RCC 7860 (cell line): ENCODE results near the gene ST3GAL3.

Experiments
- DNase-seq: peaks from one replicate; pipeline ENCODE4 v3.0.0-alpha.2; 2015; ENCODE audit warnings: low spot score
- FAIRE-seq: peaks from 2 replicates; lab custom pipeline; 2012; peaks lifted over from hg19 to GRCh38; lab: Jason Lieb, UNC

ST3GAL3 gene

GRCh38 chr1:43902058-43902831 is 194.9 kb downstream of the ST3GAL3 start:
- no peak for DNase-seq
- no peak for FAIRE-seq

DNA sequence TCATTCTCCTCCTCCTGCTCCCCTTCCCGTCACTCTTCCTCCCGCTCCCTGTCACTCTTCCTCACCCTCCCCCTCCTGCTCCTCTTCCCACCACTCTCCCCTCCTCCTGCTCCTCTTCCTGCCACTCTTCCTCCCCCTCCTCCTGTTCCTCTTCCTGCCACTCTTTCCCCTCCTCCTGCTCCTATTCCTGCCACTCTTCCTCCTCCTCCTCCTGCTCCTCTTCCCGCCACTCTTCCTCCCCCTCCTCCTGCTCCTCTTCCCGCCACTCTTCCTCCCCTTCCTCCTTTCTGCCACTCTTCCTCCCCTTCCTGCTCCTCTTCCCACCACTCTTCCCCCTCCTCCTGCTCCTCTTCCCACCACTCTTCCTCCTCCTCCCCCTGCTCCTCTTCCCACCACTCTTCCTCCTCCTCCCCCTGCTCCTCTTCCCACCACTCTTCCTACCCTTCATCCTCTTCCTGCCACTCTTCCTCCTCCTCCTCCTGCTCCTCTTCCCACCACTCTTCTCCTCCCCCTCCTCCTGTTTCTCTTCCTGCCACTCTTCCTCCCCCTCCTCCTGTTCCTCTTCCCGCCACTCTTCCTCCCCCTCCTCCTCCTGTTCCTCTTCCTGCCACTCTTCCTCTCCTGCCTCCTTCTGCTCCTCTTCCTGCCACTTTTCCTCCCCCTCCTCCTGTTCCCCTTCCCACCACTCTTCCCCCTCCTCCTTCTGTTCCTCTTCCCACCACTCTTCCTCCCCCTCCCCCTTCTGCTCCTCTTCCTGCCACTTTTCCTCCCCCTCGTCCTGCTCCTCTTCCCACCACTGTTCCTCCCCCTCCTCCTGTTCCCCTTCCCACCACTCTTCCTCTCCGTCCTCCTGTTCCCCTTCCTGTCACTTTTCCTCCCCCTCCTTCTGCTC is 197.6 kb downstream of the ST3GAL3 start:
- FAIRE-seq (no peak), DNase-seq (no peak)

DNA sequence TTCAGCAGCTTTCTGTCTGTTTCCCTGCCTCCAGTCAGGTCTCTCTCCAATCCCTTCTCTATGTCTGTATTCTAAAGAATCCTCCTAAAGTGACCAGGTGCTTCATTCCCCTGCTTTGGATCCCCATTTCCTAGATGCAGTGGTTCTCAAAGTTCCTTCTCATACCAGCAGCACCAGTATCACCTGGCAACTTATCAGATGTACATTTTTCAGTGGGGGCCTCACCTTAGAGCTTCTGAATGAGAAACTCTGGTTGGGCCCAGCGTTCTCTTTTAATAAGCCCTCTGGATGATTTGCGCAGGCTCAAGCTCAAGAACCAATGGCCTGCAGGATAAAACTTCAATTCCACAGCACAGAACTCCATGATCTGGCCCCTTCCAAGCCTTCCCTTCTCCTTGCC is 200.9 kb downstream of the ST3GAL3 start:
- FAIRE-seq (no peak), DNase-seq (no peak)

GRCh38 chr1:43908858-43909257 is 201.5 kb downstream of the ST3GAL3 start:
- FAIRE-seq: no peak

GRCh38 chr1:43910343-43910742 is 203.0 kb downstream of the ST3GAL3 start:
- no peak for DNase-seq
- no peak for FAIRE-seq

More at GRCh38 chr1:43908858-43909257, 201.5 kb downstream of the ST3GAL3 start:
- DNase-seq: peak; percentile 13

DNA sequence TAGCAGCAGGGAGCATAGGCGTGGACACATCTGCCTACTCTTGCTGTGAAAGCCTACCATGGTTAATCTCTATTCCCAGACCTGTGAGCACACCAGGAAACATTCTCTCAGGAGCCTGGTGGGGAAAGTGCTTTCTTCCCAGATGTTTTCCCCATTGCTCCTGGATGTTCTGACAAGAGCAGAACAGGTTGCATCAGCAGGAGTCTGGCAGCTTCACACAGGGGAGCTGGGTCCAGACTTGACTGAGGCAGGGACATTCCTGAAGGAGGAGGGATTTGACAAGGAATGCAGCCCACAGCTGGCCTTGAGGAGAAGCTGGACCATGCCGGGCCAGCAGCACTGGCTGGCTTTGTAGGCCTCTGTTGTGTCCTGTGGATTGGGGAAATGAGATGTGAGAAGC is 205.3 kb downstream of the ST3GAL3 start:
- DNase-seq (no peak), FAIRE-seq (no peak)

DNA sequence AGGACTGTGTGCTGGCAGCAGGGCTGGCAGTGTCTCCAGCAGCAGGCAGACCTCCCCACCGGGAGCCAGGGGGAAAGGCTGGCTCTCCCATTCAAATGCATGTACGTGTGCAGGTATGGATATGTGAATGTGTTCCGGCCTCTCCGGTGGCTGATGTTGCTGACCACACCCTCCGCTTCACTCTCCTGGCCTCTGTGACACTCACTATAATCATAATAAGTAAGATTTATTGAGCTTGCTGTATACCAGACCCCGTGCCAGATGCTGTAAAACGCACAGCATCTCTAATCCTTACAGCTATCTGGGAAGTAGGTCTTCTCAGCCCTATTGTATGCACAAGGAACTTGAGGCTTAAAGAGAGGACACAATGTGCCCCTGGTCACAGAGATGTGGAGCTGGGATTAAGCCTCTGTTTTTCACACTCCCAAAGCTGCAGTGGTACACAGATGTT is 205.7 kb downstream of the ST3GAL3 start:
- DNase-seq (no peak), FAIRE-seq (no peak)

DNA sequence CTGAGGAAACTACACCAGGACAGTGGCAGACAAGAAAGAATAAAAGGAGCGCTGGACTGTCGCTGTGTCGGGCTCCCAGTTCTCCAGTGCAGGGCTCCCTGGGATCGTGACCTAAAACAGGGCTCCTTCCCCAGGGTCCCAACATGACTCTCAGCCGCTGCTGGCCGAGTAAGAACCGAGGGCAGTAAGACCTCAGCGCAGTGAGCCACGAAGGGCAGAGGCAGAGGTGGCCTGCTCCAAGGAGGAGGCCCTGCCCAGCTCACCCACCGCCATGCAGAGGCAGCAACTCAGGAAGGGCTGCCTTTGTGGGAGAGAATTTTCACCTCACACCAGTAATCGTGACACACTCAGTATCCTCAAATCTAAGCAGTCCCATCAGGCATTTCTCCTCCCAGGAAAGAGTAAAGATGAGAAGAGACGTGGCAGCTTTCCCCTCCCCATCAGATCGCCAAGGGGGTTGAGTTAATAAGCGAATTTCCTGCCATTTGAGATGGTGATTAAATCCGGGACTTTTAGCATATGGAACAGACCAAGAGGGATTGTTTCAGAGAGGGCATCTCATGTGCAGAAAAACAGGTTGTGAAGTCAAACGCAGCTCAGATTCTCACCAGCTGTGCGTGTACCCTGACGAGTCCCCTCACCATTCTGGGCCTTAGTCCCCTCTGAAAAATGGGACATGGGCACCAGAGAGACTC is 206.5 kb downstream of the ST3GAL3 start:
- no peak for DNase-seq
- FAIRE-seq: no peak

DNA sequence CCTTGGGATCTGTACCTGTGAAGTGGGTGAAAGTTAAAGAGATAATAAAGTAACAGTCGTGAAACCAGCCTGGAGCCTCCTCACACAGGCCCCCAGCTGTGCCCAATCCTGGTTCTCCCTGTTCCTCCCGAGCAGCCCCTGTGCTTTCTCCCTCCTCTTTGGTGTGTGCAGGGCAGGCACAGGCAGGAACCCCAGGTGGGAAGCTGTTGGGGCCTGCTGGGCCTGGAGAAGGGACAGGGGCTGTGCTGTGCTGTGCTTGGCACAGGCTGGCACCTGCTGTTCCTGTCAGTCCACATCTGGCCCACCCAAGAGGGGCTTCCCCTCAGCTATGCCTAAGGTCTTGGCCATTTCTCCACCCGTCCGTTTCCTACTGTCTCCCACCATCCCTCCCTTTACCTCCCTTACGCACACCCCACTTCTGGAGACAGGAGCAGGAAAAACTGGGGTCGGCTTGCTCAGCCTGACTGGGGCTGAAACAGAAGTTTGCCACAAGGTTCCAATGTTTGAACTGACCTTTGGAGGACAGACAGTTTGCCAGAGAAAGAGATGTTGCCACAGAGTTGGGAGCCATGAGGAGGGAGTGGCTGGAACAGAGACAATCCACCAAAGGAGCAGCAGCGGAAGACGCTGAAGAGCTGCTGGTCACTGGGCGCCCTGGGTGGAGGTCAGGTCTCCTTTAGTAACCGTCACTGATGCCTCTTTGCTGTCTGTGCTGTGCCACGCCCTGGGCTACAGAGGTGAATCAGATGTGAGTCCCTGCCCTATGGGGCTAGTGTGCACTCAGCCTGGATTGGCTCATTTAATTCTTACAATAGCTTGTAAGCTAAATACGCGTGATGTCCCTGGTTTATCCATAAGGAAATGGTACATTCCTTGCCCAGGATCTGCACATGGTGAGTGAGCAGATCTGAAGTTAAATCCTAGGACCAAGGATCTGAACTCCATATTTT is 207.5 kb downstream of the ST3GAL3 start:
- DNase-seq: no peak
- FAIRE-seq: no peak

DNA sequence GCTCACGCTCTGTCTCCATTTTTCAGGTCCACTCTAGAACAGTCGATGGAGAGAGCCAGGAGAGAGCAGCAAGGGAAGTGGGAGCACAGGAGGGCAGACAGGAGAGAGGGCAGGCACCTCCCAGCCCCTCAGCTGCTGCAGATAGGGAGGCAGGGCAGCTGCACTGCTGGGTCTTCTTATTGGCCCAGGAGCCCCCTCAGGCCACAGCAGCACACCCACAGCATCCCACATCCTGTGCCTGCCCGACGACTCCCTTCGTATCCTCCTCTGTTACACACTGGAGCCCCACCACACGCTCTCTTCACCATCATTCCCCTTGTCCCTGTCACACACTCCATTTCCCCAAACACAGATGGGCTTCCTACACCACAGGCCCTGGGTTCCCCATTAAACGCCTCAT is 212.6 kb downstream of the ST3GAL3 start:
- no peak for DNase-seq

GRCh38 chr1:43921022-43921421 is 213.7 kb downstream of the ST3GAL3 start:
- FAIRE-seq: no peak
- no peak for DNase-seq

More for the DNA sequence above, 212.6 kb downstream of the ST3GAL3 start:
- FAIRE-seq: no peak

- DNase-seq (peak; percentile 39), FAIRE-seq (no peak)
These were observed 217.2 kb downstream of the ST3GAL3 start for GRCh38 chr1:43924516-43924915.

DNA sequence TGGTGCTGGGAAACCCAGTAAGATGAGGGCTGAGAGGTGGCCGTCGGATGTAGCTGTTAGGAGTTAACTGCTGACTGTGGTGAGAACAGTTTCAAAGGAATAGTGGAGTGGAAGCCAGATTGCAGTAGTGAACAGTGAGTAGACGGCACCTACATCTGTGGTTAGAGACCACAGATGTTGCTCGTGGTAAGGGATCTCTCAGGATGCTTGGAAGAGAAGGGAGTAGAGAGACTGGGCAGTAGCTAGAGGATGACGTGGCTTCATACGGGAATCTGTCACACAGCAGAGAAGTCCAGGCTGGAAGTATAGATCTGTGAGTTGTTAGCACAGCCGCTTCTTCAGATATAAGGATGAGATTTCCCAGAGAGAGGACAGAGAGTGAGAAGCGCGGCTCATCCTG is 218.5 kb downstream of the ST3GAL3 start:
- FAIRE-seq (no peak), DNase-seq (no peak)

DNA sequence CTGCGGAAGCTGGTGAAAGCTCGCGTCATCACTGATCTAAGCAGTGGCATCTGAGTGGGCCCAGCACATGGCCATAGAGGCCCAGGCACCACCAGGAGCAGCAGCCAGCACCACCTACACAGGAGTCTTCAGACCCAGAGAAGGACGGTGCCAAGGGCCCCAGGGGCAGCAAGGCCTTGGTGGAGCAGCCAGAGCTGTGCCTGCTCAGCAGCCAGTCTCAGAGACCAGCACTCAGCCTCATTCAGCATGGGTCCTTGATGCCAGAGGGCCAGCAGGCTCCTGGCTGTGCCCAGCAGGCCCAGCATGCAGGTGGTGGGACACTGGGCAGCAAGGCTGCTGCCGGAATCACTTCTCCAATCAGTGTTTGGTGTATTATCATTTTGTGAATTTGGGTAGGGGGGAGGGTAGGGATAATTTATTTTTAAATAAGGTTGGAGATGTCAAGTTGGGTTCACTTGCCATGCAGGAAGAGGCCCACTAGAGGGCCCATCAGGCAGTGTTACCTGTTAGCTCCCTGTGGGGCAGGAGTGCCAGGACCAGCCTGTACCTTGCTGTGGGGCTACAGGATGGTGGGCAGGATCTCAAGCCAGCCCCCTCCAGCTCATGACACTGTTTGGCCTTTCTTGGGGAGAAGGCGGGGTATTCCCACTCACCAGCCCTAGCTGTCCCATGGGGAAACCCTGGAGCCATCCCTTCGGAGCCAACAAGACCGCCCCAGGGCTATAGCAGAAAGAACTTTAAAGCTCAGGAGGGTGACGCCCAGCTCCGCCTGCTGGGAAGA is 223.0 kb downstream of the ST3GAL3 start:
- DNase-seq (no peak), FAIRE-seq (no peak)

- FAIRE-seq (no peak), DNase-seq (no peak)
These were observed 223.6 kb downstream of the ST3GAL3 start for GRCh38 chr1:43930949-43931275.

- DNase-seq (no peak), FAIRE-seq (no peak)
These were observed 224.7 kb downstream of the ST3GAL3 start for GRCh38 chr1:43931711-43932660.

GRCh38 chr1:43932786-43933385 is 225.6 kb downstream of the ST3GAL3 start:
- FAIRE-seq: no peak
- peak; percentile 34 for DNase-seq
